Colonic mucosa (tissue), 4 donors: ENCODE data around the gene KIF13A. TPM values are rescaled to one million over a fixed set of nuclear protein-coding genes. Genes with fewer than 3 reads are reported as not detected.
"Not testable (repeated sequence)": the region's sequence is repeated elsewhere in the genome, so short reads cannot be mapped to it uniquely, and the experiment has no call there.

Experiments used
- DNase-seq: peaks from one replicate; pipeline ENCODE4 v3.0.0-alpha.2; 2020
- H3K27ac ChIP-seq: fragments of 200-600 bp; one replicate; pipeline ENCODE4 v1.8.0; 2021
- H3K27me3 ChIP-seq: fragments of 200-600 bp; one replicate; pipeline ENCODE4 v1.8.0; 2021
- H3K36me3 ChIP-seq: fragments of 200-600 bp; one replicate; pipeline ENCODE4 v1.8.0; 2021
- H3K4me1 ChIP-seq: fragments of 200-600 bp; one replicate; pipeline ENCODE4 v1.8.0; 2021; ENCODE audit warnings: mild to moderate bottlenecking
- H3K4me3 ChIP-seq: fragments of 200-600 bp; one replicate; pipeline ENCODE4 v1.8.0; 2021
- H3K9ac ChIP-seq, 2 donors: one replicate each; pipeline ENCODE4 v1.7.0; 2013; ENCODE audit warnings: control low read depth in 2 of 2, low read depth in 2 of 2, low read length in 2 of 2
- H3K9me3 ChIP-seq: fragments of 200-600 bp; one replicate; pipeline ENCODE4 v1.8.0; 2021
- intact Hi-C: fragments of 100-400 bp; cut with DNase I; formaldehyde crosslinking; loops from one replicate; pipeline ENCODE4 v1.14.1; 2022
- total RNA-seq, 2 donors: library from RNA; stranded (reverse); fragmentation: NEBNext Ultra II Directional in 1 of 2; extraction: Animal tissue kit (Norgen Biotek cat#: 25700) in 1 of 2; gene quantifications; one replicate each; pipeline ENCODE4 v1.2.1, GENCODE V29; 2021
- TF ChIP-seq, protein P1 (sequence below): fragments of 200-600 bp; IDR thresholded peaks from one replicate; pipeline ENCODE4 v1.8.0; 2022; ENCODE audit warnings: antibody characterized with exemption, mild to moderate bottlenecking
- donor health status: healthy.
- donor health status: DM: no; HTN: no; CAD: no.
- donor health status: DM: no; HTN: no; CAD: no.

KIF13A gene
- total RNA-seq, 2 donors from 2014 or later: 43.7 to 54.0 TPM

- Histone ChIP-seq H3K36me3 (no peaks in the 10 kb centered on the region), H3K9me3 (no peaks in the 10 kb centered on the region), H3K9ac (no peak overlapping the region), H3K27ac (no peak overlapping the region), H3K4me3 (no peak overlapping the region), H3K4me1 (no peaks in the 10 kb centered on the region), H3K27me3 (no peaks in the 10 kb centered on the region)
- DNase-seq: no peak
- intact Hi-C loops: no loop called here
- TF ChIP-seq, protein P1, sequence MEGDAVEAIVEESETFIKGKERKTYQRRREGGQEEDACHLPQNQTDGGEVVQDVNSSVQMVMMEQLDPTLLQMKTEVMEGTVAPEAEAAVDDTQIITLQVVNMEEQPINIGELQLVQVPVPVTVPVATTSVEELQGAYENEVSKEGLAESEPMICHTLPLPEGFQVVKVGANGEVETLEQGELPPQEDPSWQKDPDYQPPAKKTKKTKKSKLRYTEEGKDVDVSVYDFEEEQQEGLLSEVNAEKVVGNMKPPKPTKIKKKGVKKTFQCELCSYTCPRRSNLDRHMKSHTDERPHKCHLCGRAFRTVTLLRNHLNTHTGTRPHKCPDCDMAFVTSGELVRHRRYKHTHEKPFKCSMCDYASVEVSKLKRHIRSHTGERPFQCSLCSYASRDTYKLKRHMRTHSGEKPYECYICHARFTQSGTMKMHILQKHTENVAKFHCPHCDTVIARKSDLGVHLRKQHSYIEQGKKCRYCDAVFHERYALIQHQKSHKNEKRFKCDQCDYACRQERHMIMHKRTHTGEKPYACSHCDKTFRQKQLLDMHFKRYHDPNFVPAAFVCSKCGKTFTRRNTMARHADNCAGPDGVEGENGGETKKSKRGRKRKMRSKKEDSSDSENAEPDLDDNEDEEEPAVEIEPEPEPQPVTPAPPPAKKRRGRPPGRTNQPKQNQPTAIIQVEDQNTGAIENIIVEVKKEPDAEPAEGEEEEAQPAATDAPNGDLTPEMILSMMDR: no peak
Measured at GRCh38 chr6:17754254-17754653, 233.2 kb downstream of the KIF13A start.

- H3K4me3 ChIP-seq, H3K4me1 ChIP-seq, intact Hi-C loops, H3K27ac ChIP-seq, H3K27me3 ChIP-seq, H3K9me3 ChIP-seq, DNase-seq, H3K9ac ChIP-seq, H3K36me3 ChIP-seq: not testable (repeated sequence)
Measured at GRCh38 chr6:17745324-17745723, 242.1 kb downstream of the KIF13A start.

- DNase-seq, H3K9ac ChIP-seq, intact Hi-C loops, H3K36me3 ChIP-seq, H3K27ac ChIP-seq, H3K4me1 ChIP-seq, H3K9me3 ChIP-seq, H3K4me3 ChIP-seq, H3K27me3 ChIP-seq: not testable (repeated sequence)
Measured at GRCh38 chr6:17744757-17745308, 242.6 kb downstream of the KIF13A start.

- TF ChIP-seq, protein P1: no peak
- Histone ChIP-seq H3K9me3 (no peaks in the 10 kb centered on the region), H3K4me3 (no peak overlapping the region), H3K36me3 (no peaks in the 10 kb centered on the region), H3K4me1 (no peaks in the 10 kb centered on the region), H3K27ac (no peak overlapping the region), H3K27me3 (no peaks in the 10 kb centered on the region), H3K9ac (no peak overlapping the region)
- no peak for DNase-seq
- intact Hi-C loops: no loop called here
Measured at GRCh38 chr6:17744019-17744756, 243.2 kb downstream of the KIF13A start.

DNA sequence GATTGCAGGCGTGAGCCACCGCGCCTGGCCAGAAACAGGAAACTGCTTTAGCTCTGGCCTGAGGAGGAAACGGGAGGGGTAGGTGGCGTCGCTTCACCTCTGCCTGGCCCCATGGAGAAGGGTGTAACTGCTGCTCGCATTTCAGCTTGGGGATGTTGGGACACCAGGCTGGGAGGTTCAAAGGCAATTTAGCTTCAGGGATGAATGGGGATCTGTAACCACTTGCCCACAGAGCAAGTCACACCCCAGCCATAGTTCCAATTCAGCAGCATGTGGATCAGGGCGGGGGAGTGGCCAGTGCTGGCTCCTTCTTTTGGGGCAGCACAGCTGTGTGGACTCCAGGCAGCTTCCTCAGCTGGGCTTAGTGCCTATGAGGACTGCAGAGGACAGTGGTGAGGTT is 245.9 kb downstream of the KIF13A start:
- no peak for DNase-seq
- Histone ChIP-seq H3K4me3 (no peak overlapping the region), H3K4me1 (no peaks in the 10 kb centered on the region), H3K9ac (no peak overlapping the region), H3K27ac (no peak overlapping the region), H3K36me3 (no peaks in the 10 kb centered on the region), H3K9me3 (no peaks in the 10 kb centered on the region), H3K27me3 (no peaks in the 10 kb centered on the region)
- intact Hi-C loops: no loop called here
- TF ChIP-seq, protein P1: no peak

GRCh38 chr6:17740559-17741220 is 246.7 kb downstream of the KIF13A start:
- Histone ChIP-seq H3K9ac (no peak overlapping the region), H3K27ac (no peak overlapping the region), H3K27me3 (no peaks in the 10 kb centered on the region), H3K36me3 (no peaks in the 10 kb centered on the region), H3K9me3 (no peaks in the 10 kb centered on the region), H3K4me3 (no peak overlapping the region), H3K4me1 (no peaks in the 10 kb centered on the region)
- TF ChIP-seq, protein P1: no peak
- DNase-seq: no peak
- intact Hi-C loops: no loop called here
